Islet precursor cell (in vitro differentiated cells): ENCODE measurements around the gene TSTD1.

Experiments used
- DNase-seq: peaks from one replicate; pipeline ENCODE4 v3.0.0-alpha.2; 2018

Gene TSTD1

GRCh38 chr1:161038523-161039153 is at the start of gene TSTD1:
TSS of gene TSTD1 (minus strand) at chr1:161038964. CDS start at chr1:161038889, 75 bp downstream.
- peak; percentile 88 for DNase-seq

- DNase-seq: peak; percentile 68
Measured at GRCh38 chr1:161086457-161086856, 47.7 kb upstream of the TSTD1 start.

GRCh38 chr1:161085165-161085564 is 46.4 kb upstream of the TSTD1 start:
- DNase-seq: peak; percentile 94

GRCh38 chr1:161084597-161084988 is 45.8 kb upstream of the TSTD1 start:
- peak; percentile 92 for DNase-seq

- peak; percentile 69 for DNase-seq
Measured at GRCh38 chr1:161083748-161084596, 45.2 kb upstream of the TSTD1 start.

GRCh38 chr1:161082996-161083747 is 44.4 kb upstream of the TSTD1 start:
- peak; percentile 100 for DNase-seq

GRCh38 chr1:161082483-161082882 is 43.7 kb upstream of the TSTD1 start:
- DNase-seq: peak; percentile 72

- DNase-seq: no peak
Measured at GRCh38 chr1:161081519-161081918, 42.8 kb upstream of the TSTD1 start.

GRCh38 chr1:161080441-161081405 is 42.0 kb upstream of the TSTD1 start:
- peak; percentile 76 for DNase-seq

GRCh38 chr1:161079436-161080110 is 40.8 kb upstream of the TSTD1 start:
- DNase-seq: no peak

GRCh38 chr1:161077426-161077825 is 38.7 kb upstream of the TSTD1 start:
- no peak for DNase-seq

- DNase-seq: no peak
Measured at GRCh38 chr1:161076410-161076809, 37.6 kb upstream of the TSTD1 start.

GRCh38 chr1:161074676-161075368 is 36.1 kb upstream of the TSTD1 start:
- DNase-seq: no peak

- no peak for DNase-seq
Measured at GRCh38 chr1:161073474-161074121, 34.8 kb upstream of the TSTD1 start.

- DNase-seq: no peak
Measured at GRCh38 chr1:161072751-161073449, 34.1 kb upstream of the TSTD1 start.

- peak; percentile 88 for DNase-seq
Measured at GRCh38 chr1:161071886-161072371, 33.2 kb upstream of the TSTD1 start.

GRCh38 chr1:161070761-161071160 is 32.0 kb upstream of the TSTD1 start:
- no peak for DNase-seq

- DNase-seq: no peak
Measured at GRCh38 chr1:161069731-161070270, 31.0 kb upstream of the TSTD1 start, which contains the start of gene ARHGAP30. TSS of gene ARHGAP30 (minus strand) at chr1:161069891. CDS start at chr1:161069624, 267 bp downstream.

GRCh38 chr1:161069241-161069640 is 30.5 kb upstream of the TSTD1 start:
- DNase-seq: no peak
